B cell (primary cell): ENCODE measurements around the gene GABRR1. TPM values are rescaled to one million over a fixed set of nuclear protein-coding genes. Genes with fewer than 3 reads are reported as not detected.

Experiments used
- ATAC-seq: fragments of 200-7000 bp; cut with Tn5 transposase; one replicate; pipeline ENCODE4 v1.10.0; 2021; ENCODE audit warnings: low read depth, mild to moderate bottlenecking, moderate number of reproducible peaks, moderate library complexity
- CTCF ChIA-PET: fragments of 350-600 bp; sonication (Branson Sonifier 250); formaldehyde crosslinking; loops from one replicate; lab custom pipeline; 2021; ENCODE audit warnings: antibody characterized with exemption, inconsistent platforms; lab: Charles Lee
- POLR2A ChIA-PET: fragments of 350-600 bp; sonication (Branson Sonifier 250); formaldehyde crosslinking; loops from one replicate; lab custom pipeline; 2021; ENCODE audit warnings: antibody characterized with exemption; lab: Charles Lee
- DNase-seq: peaks from one replicate; pipeline ENCODE4 v3.0.0; 2013
- H2AFZ ChIP-seq: 2 replicates; pipeline ENCODE4 v1.6.1; 2012; ENCODE audit warnings: mild to moderate bottlenecking, low read depth, low read length; ENCODE audit not compliant: insufficient read depth, poor library complexity, severe bottlenecking
- H3K27ac ChIP-seq, 2 donors: 1 replicate in 1 of 2; 2 replicates in 1 of 2; pipeline ENCODE4 v1.5.1; 2012 to 2013; ENCODE audit warnings: low read length in 2 of 2, mild to moderate bottlenecking in 2 of 2, moderate library complexity in 1 of 2
- H3K27me3 ChIP-seq, 4 experiments: fragments of 200-600 bp in 1 of 4; sonication (generic) in 1 of 4; replicated peaks in 1 of 4; 1 replicate in 2 of 4; 2 replicates in 2 of 4; pipeline versions ENCODE4 v1.6.1 to v1.7.0; 2013 to 2016; ENCODE audit warnings: low read length in 3 of 4, mild to moderate bottlenecking in 2 of 4, mixed read lengths in 1 of 4, moderate library complexity in 1 of 4; ENCODE audit not compliant: insufficient read depth in 4 of 4, control insufficient read depth in 3 of 4; ENCODE audit errors: control extremely low read depth in 1 of 4
- H3K36me3 ChIP-seq, 2 experiments: replicated peaks in 1 of 2; 1 replicate in 1 of 2; 2 replicates in 1 of 2; pipeline versions ENCODE4 v1.6.1 to v1.7.1; 2013; ENCODE audit warnings: low read length in 1 of 2; ENCODE audit not compliant: insufficient read depth in 2 of 2, control insufficient read depth in 1 of 2; ENCODE audit errors: control extremely low read depth in 1 of 2, extremely low read depth in 1 of 2
- H3K4me1 ChIP-seq, 2 donors: fragments of 200-600 bp in 1 of 2; sonication (generic) in 1 of 2; 1 replicate in 1 of 2; 2 replicates in 1 of 2; pipeline versions ENCODE4 v1.5.1 to v1.6.1; 2013 to 2017; ENCODE audit warnings: low read length in 2 of 2; ENCODE audit not compliant: control insufficient read depth in 2 of 2, insufficient read depth in 2 of 2
- H3K4me2 ChIP-seq: replicated peaks from 2 replicates; pipeline ENCODE3; 2012; ENCODE audit warnings: mild to moderate bottlenecking, low read depth, low read length; ENCODE audit not compliant: poor library complexity, severe bottlenecking
- H3K4me3 ChIP-seq, 5 experiments: fragments of 200-600 bp in 1 of 5; sonication (generic) in 1 of 5; 1 replicate in 3 of 5; 2 replicates in 2 of 5; pipeline versions ENCODE4 v1.5.1 to v1.7.0; 2011 to 2016; ENCODE audit warnings: low read length in 4 of 5, mild to moderate bottlenecking in 4 of 5, low read depth in 2 of 5, control low read depth in 1 of 5, moderate library complexity in 1 of 5; ENCODE audit not compliant: insufficient read depth in 1 of 5; ENCODE audit errors: control extremely low read depth in 1 of 5, extremely low read depth in 1 of 5
- H3K79me2 ChIP-seq: fragments of 200-600 bp; sonication (generic); one replicate; pipeline ENCODE4 v1.6.0; 2016; ENCODE audit warnings: low read length; ENCODE audit not compliant: control insufficient read depth, insufficient read depth
- H3K9ac ChIP-seq: fragments of 200-600 bp; sonication (generic); 2 replicates; pipeline ENCODE4 v1.6.1; 2017; ENCODE audit warnings: mild to moderate bottlenecking, low read length, moderate library complexity
- H3K9me3 ChIP-seq, 3 donors: one replicate each; pipeline versions ENCODE4 v1.6.1 to v1.7.1; 2013; ENCODE audit warnings: low read length in 2 of 3; ENCODE audit not compliant: control insufficient read depth in 2 of 3, insufficient read depth in 1 of 3; ENCODE audit errors: control extremely low read depth in 1 of 3
- H4K20me1 ChIP-seq: 2 replicates; pipeline ENCODE4 v1.6.0; 2012; ENCODE audit warnings: mild to moderate bottlenecking, low read length; ENCODE audit not compliant: insufficient read depth, control insufficient read depth, poor library complexity, severe bottlenecking
- H3K27ac Mint-ChIP-seq: one replicate; pipeline ENCODE4 v1.8.0; 2021; ENCODE audit warnings: mixed read lengths
- H3K27me3 Mint-ChIP-seq: one replicate; pipeline ENCODE4 v1.8.0; 2021; ENCODE audit warnings: mixed read lengths
- H3K4me1 Mint-ChIP-seq: one replicate; pipeline ENCODE4 v1.8.0; 2021; ENCODE audit warnings: mixed read lengths
- H3K4me3 Mint-ChIP-seq: one replicate; pipeline ENCODE4 v1.8.0; 2021; ENCODE audit warnings: mixed read lengths
- H3K9me3 Mint-ChIP-seq: one replicate; pipeline ENCODE4 v1.8.0; 2022; ENCODE audit warnings: mixed read lengths; ENCODE audit not compliant: insufficient read depth
- EZH2 ChIP-seq: IDR thresholded peaks from 2 replicates; pipeline ENCODE4 v1.6.1; 2012; ENCODE audit warnings: borderline replicate concordance, low read depth, mild to moderate bottlenecking, moderate library complexity, low read length; ENCODE audit not compliant: insufficient read depth, poor library complexity, severe bottlenecking
- WGBS: methylation state at CpG from one replicate; pipeline ENCODE4 v1.1.5; 2013; ENCODE audit warnings: missing lambda C conversion rate; ENCODE audit not compliant: insufficient coverage; 5-methylcytosine and 5-hydroxymethylcytosine counted together
- intact Hi-C: fragments of 100-400 bp; cut with micrococcal nuclease; formaldehyde crosslinking; loops from one replicate; pipeline ENCODE4 v1.10.0; 2022
- polyA plus RNA-seq: library from polyadenylated mRNA; depleted of rRNA; stranded (reverse); fragments of >200 nt; gene quantifications from 2 replicates; pipeline ENCODE4 v1.2.3, GENCODE V29; 2012
- total RNA-seq, 2 donors: library from RNA; stranded (reverse); fragments of 120-200 nt in 1 of 2; gene quantifications; 1 replicate in 1 of 2; 2 replicates in 1 of 2; pipeline versions ENCODE4 v1.2.3 to v1.2.4, GENCODE V29; 2013 to 2022
- TF ChIP-seq, protein P1 (sequence below): fragments of 200-600 bp; IDR thresholded peaks from one replicate; pipeline ENCODE4 v1.8.0; 2022; ENCODE audit warnings: antibody characterized with exemption, mild to moderate bottlenecking

GABRR1 gene
- total and polyA plus RNA-seq, 2 donors (not counting 1 experiment from before 2014, with no cell fraction given): not detected

DNA sequence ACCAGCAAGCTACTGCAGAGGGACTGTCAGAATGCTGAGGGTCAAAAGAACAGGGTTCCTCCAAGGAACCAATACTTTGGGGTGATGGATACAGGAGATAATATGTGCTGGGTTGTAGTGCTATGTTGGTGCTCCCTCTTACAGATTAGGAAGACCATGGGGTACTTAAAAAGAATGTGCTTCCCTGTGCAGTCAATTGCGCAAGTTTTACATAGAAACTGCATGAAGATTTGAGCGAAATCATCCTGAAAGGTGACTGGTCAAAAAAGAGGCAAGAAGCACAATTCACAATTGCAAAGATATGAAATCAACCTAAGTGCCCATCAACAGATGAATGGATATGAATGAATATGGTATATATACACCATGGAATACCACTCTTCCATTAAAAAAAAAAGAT lies 33.9 kb downstream of the GABRR1 start:
- Mint-ChIP-seq H3K4me3 (no peak overlapping the region), H3K27me3 (peaks cover 10% of the 10 kb centered on the region), H3K4me1 (no peaks in the 10 kb centered on the region), H3K9me3 (no peaks in the 10 kb centered on the region), H3K27ac (no peak overlapping the region)
- POLR2A ChIA-PET: no interaction called here
- TF ChIP-seq, protein P1, sequence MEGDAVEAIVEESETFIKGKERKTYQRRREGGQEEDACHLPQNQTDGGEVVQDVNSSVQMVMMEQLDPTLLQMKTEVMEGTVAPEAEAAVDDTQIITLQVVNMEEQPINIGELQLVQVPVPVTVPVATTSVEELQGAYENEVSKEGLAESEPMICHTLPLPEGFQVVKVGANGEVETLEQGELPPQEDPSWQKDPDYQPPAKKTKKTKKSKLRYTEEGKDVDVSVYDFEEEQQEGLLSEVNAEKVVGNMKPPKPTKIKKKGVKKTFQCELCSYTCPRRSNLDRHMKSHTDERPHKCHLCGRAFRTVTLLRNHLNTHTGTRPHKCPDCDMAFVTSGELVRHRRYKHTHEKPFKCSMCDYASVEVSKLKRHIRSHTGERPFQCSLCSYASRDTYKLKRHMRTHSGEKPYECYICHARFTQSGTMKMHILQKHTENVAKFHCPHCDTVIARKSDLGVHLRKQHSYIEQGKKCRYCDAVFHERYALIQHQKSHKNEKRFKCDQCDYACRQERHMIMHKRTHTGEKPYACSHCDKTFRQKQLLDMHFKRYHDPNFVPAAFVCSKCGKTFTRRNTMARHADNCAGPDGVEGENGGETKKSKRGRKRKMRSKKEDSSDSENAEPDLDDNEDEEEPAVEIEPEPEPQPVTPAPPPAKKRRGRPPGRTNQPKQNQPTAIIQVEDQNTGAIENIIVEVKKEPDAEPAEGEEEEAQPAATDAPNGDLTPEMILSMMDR: no peak
- TF ChIP-seq EZH2: no peak
- H3K9ac ChIP-seq: no peak overlapping the region
- H3K27ac ChIP-seq: no peak overlapping the region
- no peaks in the 10 kb centered on the region for H3K27me3 ChIP-seq
- CTCF ChIA-PET: no interaction called here
- no peaks in the 10 kb centered on the region for H4K20me1 ChIP-seq
- H3K4me3 ChIP-seq: no peak overlapping the region
- H3K79me2 ChIP-seq: no peaks in the 10 kb centered on the region
- intact Hi-C loops: no loop called here
- no peaks in the 10 kb centered on the region for H3K36me3 ChIP-seq
- DNase-seq (no peak), ATAC-seq (no peak)
- H3K9me3 ChIP-seq: no peaks in the 10 kb centered on the region
- no peak overlapping the region for H3K4me2 ChIP-seq
- H3K4me1 ChIP-seq: no peaks in the 10 kb centered on the region
- no peak overlapping the region for H2AFZ ChIP-seq
- WGBS: 0% methylated on average over 1 of the region's 2 CpGs

- Mint-ChIP-seq H3K4me1 (no peaks in the 10 kb centered on the region), H3K9me3 (no peaks in the 10 kb centered on the region), H3K4me3 (no peak overlapping the region), H3K27ac (no peak overlapping the region), H3K27me3 (peaks cover 7% of the 10 kb centered on the region)
- POLR2A ChIA-PET: no interaction called here
- H3K27ac ChIP-seq: no peak overlapping the region
- no peaks in the 10 kb centered on the region for H3K27me3 ChIP-seq
- no peak overlapping the region for H3K4me3 ChIP-seq
- intact Hi-C loops: no loop called here
- no peak for DNase-seq
- ATAC-seq: no peak
- H3K4me1 ChIP-seq: no peaks in the 10 kb centered on the region
- no peaks in the 10 kb centered on the region for H3K79me2 ChIP-seq
- no peak overlapping the region for H3K4me2 ChIP-seq
- no peaks in the 10 kb centered on the region for H3K9me3 ChIP-seq
- no peaks in the 10 kb centered on the region for H3K36me3 ChIP-seq
- no peaks in the 10 kb centered on the region for H4K20me1 ChIP-seq
- no peak overlapping the region for H3K9ac ChIP-seq
- 100% methylated on average over 1 of the region's 1 CpG for WGBS
- no peak overlapping the region for H2AFZ ChIP-seq
- no peak for TF ChIP-seq EZH2
- TF ChIP-seq, protein P1: no peak
- CTCF ChIA-PET: no interaction called here
Observed at GRCh38 chr6:89180971-89181370, 36.2 kb downstream of the GABRR1 start.
